ENCODE measurements around the gene ASCL2.
A peak's percentile ranks its signal among the peaks of the same experiment; 100 is the strongest.

ASCL2 gene

DNA sequence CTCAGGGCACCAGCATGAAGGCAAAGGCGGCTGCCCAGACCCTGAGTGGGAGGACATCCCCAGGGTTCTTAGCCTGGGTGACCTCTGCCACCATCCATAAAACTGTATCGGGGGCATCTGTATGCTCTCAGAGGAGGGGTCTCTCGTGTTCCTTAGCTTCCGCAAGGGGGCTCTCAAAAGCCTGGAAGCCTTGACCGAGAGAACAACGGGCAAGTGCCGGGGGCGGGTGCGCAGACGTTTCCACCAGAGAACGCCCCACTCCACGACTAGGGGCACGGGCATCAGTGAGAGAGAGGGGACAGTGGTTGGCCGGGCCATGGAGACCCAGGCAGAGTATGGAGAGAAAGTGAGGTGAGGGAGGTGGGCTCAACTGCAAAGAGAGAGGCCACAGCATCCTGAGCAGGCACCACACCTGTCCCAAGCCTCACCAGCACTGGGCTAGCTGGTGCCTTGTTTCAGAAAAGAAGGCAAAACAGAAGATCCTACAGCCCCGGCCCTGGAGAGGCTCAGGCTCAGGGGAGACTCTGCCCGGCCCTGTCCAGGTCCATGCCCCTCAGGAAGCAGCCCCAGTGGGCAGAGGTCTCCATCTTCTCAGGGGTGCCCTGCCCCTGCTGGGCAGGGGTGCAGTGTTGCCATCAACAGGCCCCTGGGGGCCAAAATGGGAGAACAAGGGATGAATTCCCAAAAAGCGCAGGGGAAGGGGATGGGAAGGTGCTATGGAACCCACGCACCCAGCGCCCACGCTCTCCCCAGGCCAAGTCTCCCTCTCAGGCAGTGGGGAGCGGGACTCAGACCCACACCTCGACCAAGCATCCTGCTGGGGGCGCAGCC, 37.3 kb upstream of the ASCL2 start:
- DNase-seq, result no peak

GRCh38 chr11:2306877-2307500, 36.6 kb upstream of the ASCL2 start:
- DNase-seq, result peak; percentile 64

DNA sequence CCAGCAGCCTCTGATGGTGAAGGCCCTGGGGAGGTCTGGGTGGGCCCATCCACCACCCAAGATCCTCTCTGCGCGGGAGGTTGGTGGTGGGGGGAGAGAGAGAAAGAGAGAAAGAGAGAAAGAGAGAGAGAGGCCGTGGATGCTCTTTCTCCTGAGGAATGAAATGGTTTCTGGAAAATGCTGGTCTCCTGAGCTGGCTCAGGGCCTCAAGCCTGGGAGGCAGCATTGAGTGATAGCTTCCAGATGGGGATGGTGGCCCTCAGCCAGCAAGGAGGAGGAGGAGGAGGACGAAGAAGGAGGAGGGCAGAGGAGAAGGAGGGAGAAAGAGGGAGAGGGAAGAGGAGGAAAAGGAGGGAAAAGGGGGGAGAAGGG, 36.0 kb upstream of the ASCL2 start:
- peak; percentile 91 for DNase-seq

DNA sequence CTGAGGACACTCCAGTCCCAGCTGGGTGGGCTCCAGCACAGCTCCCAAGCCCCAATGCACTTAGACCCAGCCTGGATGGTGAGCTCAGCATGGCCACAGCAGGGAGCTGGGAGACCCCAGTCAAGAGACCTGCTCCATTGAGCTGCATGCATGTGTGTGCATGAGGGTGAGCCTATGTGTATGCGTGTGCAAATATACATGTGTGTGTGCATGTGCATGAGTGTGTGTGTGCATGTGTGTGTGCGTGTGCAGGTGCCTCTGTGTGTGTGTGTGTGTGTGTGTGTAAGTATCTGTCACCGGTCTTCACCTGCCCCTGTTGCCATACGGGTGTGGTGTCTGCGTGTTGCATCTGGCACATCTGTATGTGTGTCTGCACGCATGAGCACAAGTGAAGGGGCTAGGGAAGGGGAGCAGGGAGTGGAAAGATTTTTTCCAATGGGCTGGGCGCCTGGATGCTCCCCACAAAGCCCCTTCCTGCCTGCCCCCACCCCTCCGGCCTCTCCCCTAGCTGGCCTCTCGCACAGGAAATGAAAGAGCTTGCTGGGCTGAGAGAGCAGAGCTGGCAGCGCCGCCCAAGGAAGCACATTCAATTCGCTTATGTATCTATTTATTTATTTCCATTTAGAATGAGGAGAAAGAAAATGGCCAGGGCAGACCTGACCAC, 35.5 kb upstream of the ASCL2 start:
- peak; percentile 88 for DNase-seq

DNA sequence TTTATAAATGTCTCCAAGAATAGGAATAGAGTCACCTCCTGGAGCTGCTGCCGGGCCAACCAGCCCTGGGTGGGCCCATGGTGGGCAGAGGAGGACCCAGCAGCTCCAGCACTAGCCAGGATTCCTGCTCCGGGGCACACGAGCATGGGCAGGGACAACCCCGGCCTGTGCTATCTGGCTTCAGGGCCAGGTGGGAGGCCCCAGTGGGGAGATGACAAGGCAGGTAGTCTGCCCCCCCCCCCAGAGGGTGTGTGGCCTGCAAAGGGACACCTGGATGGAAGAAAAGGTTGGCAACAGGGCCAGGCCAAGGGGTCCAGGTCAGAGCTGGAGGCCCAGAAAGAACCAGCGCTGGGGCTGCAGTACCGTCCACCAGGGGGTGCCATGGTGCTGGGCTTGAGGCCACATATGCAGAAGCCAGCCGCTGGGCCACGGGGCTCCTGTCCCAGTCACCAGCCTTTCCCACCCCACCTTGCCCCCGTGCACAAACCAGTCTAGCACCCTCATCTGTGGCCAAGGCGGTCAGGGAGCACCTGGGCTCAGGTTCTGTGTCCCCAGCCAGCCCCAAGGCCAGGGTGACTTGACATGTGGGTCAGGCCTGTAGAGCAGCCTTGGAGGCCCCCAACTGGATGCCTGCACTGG, 34.9 kb upstream of the ASCL2 start:
- peak; percentile 88 for DNase-seq

DNA sequence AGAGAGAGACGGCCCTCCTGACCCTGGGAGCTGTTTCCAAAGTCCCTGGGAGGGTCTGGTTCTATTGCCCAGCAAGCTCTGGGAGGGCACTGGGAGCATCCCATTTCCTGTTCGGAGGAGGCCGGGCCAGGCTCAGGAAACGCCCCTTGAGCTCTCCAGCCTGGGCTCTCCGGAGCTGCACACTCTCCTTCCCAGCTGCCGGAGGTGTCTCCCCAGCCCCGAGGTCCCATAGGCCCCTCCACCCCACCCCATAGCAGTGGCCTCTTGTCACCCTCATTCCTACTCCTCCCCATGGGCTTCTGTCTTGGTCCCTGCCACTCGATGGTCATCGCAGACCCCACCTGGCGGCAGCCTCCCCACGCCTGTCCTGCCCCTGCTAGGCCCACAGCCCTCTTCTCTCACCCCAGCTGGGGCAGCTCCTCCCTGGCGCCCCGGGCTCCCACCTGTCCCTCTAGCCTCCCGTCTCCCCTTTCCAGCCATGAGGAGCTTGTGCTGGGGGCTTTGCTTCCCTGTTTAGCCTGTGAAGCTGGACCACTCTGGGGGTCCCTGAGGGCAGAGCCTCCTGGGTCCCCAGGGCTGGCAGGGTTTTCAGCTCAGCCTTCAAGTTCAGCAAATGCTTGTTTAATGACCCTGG, 34.2 kb upstream of the ASCL2 start:
- DNase-seq, result no peak

- peak; percentile 42 for DNase-seq
Observed at GRCh38 chr11:2303627-2304505, 33.5 kb upstream of the ASCL2 start.

DNA sequence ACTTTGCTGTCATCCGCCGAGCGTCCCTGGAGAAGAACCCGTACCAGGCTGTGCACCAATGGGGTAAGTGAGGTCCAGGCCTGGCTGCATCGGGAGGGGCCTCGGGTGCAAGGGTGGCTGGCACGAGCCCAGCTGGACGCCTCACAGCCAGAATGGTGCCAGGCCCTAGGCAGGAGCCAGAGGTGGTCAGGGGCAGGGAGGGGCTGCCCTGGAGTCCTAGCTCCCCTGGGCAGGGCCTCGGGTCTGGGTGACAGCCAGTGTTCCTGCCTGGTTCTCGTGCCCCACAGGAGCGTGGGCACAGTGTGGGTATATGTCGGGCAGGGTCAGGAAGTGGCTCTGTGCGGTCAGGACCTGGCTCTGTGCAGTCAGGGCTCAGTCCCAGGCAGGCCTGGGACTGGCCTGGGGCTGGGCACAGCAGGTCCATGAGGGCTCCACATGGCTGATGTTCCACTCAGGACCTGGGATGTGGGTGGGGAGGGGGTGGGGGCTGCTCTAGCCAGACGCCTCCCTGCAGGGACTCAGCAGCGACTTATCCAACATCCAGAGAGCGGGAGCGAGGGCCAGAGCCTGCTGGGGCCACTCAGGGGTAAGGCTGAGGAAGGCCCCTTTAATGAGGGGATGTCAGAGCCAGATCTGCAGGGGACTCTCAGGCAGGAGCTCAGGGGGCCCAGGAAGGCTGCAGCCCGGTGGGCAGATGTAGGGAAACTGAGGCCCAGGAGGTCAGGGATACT, 32.7 kb upstream of the ASCL2 start:
- no peak for DNase-seq

DNA sequence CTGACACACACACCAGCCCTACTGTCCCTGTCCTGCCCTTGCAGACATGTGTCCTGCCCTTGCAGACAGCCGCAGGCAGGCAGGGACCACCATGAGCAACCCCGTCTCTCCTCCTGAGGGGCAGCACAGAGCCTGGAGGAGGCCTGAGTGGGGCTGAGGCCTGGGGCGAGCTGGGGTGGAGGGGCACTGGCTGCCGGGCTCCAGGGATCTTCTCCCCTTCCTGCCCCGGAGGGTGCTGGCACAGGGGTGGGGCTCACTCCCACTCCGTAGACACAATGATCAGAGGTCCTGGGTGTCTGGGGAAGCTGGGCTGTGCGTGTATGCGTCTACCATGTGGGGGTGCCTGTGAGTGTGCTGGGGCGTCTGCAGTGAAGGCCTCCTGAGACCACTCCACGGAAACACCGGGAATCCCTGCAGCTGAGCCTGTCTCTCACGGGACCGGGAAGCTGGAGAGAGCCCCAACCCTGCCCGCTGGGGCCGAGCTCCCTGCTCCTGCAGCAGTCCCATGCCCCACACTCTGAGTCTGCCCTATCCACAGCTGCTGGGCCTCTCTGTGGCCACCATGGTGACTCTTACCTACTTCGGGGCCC, 32.0 kb upstream of the ASCL2 start:
- no peak for DNase-seq

- peak; percentile 30 for DNase-seq
Observed at GRCh38 chr11:2301631-2302305, 31.4 kb upstream of the ASCL2 start, which contains the start of the genes C11orf21 and TSPAN32. Gene C11orf21 (minus strand): TSS chr11:2301918. CDS start chr11:2301808, 110 bp downstream. Gene TSPAN32 (plus strand): TSS chr11:2302013. CDS start chr11:2302150, 137 bp downstream.

- DNase-seq, result no peak
Observed at GRCh38 chr11:2300936-2301630, 30.7 kb upstream of the ASCL2 start.

GRCh38 chr11:2300290-2300935, 30.0 kb upstream of the ASCL2 start:
- DNase-seq, result no peak

DNA sequence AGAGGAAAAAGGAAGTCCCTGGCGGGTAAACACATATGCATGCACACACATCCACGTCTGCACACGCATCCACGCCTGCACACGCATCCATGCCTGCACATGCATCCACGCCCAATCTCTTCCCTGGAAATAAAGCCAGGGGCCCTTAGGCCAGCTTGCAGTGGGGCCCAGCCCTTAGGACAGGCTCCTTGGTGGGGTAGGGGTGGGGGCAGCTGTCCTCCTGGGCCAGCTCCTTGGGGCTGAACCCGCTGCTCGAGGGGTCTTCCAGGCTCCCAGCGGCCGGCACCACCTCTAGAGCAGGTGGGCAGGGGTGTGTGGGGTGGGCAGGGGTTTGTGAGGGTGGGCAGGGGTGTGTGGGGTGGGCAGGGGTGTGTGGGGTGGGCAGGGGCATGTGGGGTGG, 29.4 kb upstream of the ASCL2 start:
- DNase-seq, result no peak

DNA sequence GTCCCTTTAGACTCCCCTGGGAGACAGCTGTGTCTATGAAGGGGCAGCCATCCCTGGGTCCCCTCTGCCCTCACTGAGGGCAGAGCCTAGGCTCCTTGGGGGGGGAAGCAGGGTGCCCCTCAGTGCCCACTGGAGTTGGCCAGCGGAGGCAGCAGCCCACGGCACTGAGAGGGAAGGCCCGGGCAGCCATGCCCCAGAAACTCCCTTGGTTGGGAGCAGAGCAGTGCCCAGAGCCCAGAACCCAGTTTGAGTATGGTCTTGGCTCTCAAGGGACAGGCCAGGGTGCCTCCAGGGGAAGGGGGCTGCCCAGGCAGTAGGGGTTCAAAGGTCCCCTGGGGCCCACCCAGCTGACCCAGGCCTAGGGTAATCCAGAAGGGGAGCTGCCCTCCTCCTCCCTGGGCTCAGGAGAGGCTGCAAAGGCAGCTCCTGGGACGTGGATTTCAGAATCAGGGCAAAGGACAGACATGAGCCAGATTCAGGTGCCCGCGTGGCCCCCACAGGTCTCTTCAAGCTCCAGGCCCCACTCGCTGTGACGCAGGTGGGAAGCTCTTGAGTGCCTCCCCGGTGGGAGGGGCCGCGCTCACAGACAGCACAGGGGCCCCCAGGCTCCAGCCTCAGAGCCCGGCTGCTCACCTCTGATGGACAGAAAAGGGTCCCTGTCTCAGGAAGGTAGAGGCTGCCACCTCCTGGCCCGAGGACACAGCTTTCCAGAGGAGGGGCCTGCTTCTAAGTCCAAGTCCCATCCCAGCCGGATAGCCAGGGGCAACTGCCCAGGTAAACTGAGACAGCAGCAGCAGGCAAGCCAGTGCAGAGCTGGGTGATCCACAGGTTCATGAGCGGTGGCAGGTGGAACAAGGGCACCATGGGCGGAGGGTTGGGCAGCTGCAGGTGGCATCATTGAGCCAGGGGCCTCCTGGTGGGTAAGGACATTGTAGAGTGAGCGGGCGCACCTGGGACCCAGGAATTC, 28.7 kb upstream of the ASCL2 start:
- peak; percentile 60 for DNase-seq

- DNase-seq, result no peak
Observed at GRCh38 chr11:2298131-2298794, 27.9 kb upstream of the ASCL2 start.

- no peak for DNase-seq
Observed at GRCh38 chr11:2297623-2298030, 27.2 kb upstream of the ASCL2 start.
